HG03521 (cell line): ENCODE results near the gene C14orf119.
"Not testable (repeated sequence)": the region's sequence is repeated elsewhere in the genome, so short reads cannot be mapped to it uniquely, and the experiment has no call there.

ENCODE experiments used
- ATAC-seq: cut with Tn5 transposase; IDR thresholded peaks from one replicate; pipeline ENCODE4 v1.9.1; 2021; ENCODE audit warnings: mild to moderate bottlenecking, moderate library complexity; ENCODE audit not compliant: unreplicated experiment

C14orf119 gene

DNA sequence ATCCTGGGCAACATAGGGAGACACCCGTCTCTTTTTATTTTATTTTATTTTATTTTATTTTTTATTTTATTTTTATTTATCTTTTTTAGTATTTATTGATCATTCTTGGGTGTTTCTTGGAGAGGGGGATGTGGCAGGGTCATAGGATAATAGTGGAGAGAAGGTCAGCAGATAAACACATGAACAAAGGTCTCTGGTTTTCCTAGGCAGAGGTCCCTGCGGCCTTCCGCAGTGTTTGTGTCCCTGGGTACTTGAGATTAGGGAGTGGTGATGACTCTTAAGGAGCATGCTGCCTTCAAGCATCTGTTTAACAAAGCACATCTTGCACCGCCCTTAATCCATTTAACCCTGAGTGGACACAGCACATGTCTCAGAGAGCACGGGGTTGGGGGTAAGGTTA, 12.3 kb downstream of the C14orf119 start:
- ATAC-seq: not testable (repeated sequence)

DNA sequence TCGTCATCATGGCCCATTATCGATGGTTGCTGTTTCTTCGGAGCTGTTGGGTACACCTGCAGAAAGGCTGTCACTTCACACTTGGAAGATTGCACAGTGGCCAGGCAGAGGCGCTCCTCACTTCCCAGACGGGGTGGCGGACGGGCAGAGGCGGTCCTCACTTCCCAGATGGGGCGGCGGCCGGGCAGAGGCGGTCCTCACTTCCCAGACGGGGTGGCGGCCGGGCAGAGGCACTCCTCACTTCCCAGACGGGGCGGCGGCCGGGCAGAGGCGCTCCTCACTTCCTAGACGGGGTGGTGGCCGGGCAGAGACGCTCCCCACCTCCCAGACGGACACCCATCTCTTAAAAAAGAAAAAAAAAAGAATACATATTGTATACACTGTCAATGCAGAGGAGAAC, 12.9 kb downstream of the C14orf119 start:
- ATAC-seq: not testable (repeated sequence)

- ATAC-seq: no peak
These were observed 14.5 kb downstream of the C14orf119 start for GRCh38 chr14:23109769-23110168.

GRCh38 chr14:23110579-23111365, 15.5 kb downstream of the C14orf119 start:
- ATAC-seq: no peak

- no peak for ATAC-seq
These were observed 17.3 kb downstream of the C14orf119 start for GRCh38 chr14:23112359-23113178.

GRCh38 chr14:23113431-23114119, 18.3 kb downstream of the C14orf119 start:
- no peak for ATAC-seq

GRCh38 chr14:23114120-23114458, 18.8 kb downstream of the C14orf119 start:
- ATAC-seq: no peak

DNA sequence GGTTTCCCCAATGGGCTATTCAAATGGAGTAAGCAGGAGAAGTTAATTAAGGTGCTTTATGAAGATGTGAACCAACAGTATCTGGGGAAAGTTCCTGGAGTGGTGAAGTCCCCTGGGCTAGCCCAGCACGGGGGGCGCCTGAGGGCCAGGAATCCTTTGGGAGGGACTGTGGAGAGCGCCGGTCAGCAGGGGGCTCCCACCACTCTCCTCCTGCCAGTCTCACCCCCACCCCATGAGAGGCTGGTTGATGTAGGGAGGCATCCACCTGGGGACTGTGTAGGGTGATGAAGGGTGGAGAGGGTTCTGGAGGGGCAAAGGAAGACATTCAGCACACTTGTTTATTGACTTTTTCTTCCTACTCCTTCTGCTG, 19.3 kb downstream of the C14orf119 start:
- ATAC-seq: no peak

DNA sequence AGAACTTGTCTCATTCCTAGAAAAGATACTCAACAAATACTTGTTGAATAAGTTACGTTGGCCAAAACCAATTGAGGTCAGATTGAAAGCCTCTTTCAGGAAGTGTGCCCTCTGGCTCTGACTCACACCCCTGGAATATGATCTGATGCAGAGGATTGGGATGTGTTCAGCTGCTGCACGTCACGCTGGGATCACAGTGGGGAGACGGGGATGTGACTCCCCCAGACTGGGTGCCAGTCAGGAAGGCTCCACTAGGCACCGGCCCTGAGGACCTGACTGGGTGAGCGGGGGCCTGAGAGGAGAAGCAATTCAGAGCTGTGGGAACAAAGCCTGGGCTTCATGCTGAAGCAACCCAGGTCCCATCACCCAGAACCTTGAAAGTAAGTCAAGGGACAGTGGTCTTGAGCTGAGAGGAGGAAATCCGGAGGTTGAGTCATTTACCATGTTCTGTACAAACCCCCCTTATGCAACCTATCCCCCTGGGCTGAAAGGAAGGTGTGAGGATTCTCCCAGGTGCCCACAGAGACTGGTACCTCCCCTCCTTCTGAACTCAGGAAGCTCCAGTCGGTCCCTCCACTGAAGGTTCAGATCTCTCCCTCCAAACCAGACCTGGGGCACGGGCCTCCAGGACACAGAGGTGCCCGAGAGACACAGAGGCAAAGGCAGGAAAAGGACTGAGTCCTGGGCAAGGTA, 19.9 kb downstream of the C14orf119 start:
- ATAC-seq: no peak

- no peak for ATAC-seq
These were observed 20.6 kb downstream of the C14orf119 start for GRCh38 chr14:23115918-23116317.

- ATAC-seq: no peak
These were observed 22.2 kb downstream of the C14orf119 start for GRCh38 chr14:23117371-23118020.

GRCh38 chr14:23118506-23119362, 23.4 kb downstream of the C14orf119 start, which contains the start of gene CEBPE:
TSS of gene CEBPE (minus strand) at chr14:23119255. CDS start at chr14:23119091, 164 bp downstream.
- ATAC-seq: no peak

- ATAC-seq: no peak
These were observed 24.3 kb downstream of the C14orf119 start for GRCh38 chr14:23119363-23120327.

GRCh38 chr14:23120541-23121251, 25.4 kb downstream of the C14orf119 start:
- peak; percentile 72 for ATAC-seq

DNA sequence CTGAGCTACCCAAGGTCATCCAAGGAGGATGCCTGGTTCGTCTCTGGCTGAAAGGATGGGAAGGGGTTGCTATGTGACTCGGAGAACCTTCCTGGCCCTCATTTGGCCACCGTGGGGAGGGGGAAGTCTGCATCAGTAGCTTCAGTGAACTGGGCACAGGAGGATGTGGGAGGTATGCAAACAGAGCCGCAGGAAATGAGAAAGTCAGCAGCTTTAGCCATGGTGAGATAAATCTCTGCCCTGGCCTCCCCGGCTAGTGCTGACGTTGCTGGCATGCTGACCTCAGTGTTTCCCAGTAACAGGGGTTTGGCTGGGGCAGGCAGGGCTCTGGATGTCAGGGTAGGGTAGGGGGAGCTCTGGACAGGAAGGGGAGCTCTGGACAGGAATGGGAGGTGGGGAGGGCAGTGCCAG, 26.1 kb downstream of the C14orf119 start:
- no peak for ATAC-seq

GRCh38 chr14:23122086-23122485, 26.8 kb downstream of the C14orf119 start:
- ATAC-seq: no peak

GRCh38 chr14:23123419-23123818, 28.1 kb downstream of the C14orf119 start:
- no peak for ATAC-seq
